ENCODE results near the gene SUMO3. TPM values are rescaled to one million over a fixed set of nuclear protein-coding genes. Genes with fewer than 3 reads are reported as not detected.

The SUMO3 gene
- total and polyA plus RNA-seq, 2 of the 13 experiments (the other 11 are each of a cell fraction or from before 2014, with no cell fraction given), result 51.4 to 92.4 TPM

- TF ChIP-seq, protein P1, sequence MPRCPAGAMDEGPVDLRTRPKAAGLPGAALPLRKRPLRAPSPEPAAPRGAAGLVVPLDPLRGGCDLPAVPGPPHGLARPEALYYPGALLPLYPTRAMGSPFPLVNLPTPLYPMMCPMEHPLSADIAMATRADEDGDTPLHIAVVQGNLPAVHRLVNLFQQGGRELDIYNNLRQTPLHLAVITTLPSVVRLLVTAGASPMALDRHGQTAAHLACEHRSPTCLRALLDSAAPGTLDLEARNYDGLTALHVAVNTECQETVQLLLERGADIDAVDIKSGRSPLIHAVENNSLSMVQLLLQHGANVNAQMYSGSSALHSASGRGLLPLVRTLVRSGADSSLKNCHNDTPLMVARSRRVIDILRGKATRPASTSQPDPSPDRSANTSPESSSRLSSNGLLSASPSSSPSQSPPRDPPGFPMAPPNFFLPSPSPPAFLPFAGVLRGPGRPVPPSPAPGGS (CRISPR knock-in tag; IDR thresholded peaks at IDR 0.05), result peak; percentile 82
- TF ChIP-seq ZNF10 (CRISPR knock-in tag; IDR thresholded peaks at IDR 0.05; ENCODE audit: borderline replicate concordance, low read depth) (no peak), ZNF407 (CRISPR knock-in tag; IDR thresholded peaks at IDR 0.05; ENCODE audit: not compliant biosample characterization) (peak; percentile 30), POLR2A (IDR thresholded peaks at IDR 0.05; ENCODE audit: insufficient read depth in 1 of 2, low read depth in 2 of 2, low read length in 2 of 2) (peak; percentile 63 to 90), HOXA7 (CRISPR knock-in tag; IDR thresholded peaks at IDR 0.05) (0 out of 2 replicates have a peak, but pooled peaks have one; percentile 45), ZNF768 (CRISPR knock-in tag; IDR thresholded peaks at IDR 0.05) (peak; percentile 78; the same call in 1 of the 2 replicates), SOX13 (IDR thresholded peaks at IDR 0.05) (no peak), SOX13 (CRISPR knock-in tag; conservative IDR thresholded peaks at IDR 0.05 in 1 of 2, IDR thresholded peaks at IDR 0.05 in 1 of 2) (no peak)
- TF ChIP-seq, protein P2, sequence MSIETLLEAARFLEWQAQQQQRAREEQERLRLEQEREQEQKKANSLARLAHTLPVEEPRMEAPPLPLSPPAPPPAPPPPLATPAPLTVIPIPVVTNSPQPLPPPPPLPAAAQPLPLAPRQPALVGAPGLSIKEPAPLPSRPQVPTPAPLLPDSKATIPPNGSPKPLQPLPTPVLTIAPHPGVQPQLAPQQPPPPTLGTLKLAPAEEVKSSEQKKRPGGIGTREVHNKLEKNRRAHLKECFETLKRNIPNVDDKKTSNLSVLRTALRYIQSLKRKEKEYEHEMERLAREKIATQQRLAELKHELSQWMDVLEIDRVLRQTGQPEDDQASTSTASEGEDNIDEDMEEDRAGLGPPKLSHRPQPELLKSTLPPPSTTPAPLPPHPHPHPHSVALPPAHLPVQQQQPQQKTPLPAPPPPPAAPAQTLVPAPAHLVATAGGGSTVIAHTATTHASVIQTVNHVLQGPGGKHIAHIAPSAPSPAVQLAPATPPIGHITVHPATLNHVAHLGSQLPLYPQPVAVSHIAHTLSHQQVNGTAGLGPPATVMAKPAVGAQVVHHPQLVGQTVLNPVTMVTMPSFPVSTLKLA (IDR thresholded peaks at IDR 0.05), result peak; percentile 45
Measured at GRCh38 chr21:44801468-44802395, 16.1 kb downstream of the SUMO3 start, which contains the start of gene UBE2G2 (continued).
